Kidney (tissue), 14 donors: Measurements from ENCODE around the gene CRYZL1. TPM values are rescaled to one million over a fixed set of nuclear protein-coding genes. Genes with fewer than 3 reads are reported as not detected.

ENCODE experiments used
- DNase-seq, 5 donors: peaks; one replicate each; pipeline ENCODE4 v3.0.0-alpha.2; 2013 to 2020
- FAIRE-seq: peaks from 2 replicates; lab custom pipeline; 2012; peaks lifted over from hg19 to GRCh38; lab: Jason Lieb, UNC
- H3K27ac ChIP-seq, 2 donors: one replicate each; pipeline ENCODE4 v1.7.0; 2013; ENCODE audit warnings: low read depth in 2 of 2, low read length in 2 of 2, inconsistent platforms in 1 of 2
- H3K27me3 ChIP-seq: one replicate; pipeline ENCODE4 v1.7.1; 2013; ENCODE audit warnings: low read length, inconsistent platforms; ENCODE audit not compliant: control insufficient read depth, insufficient read depth
- H3K36me3 ChIP-seq, 3 donors: one replicate each; pipeline versions ENCODE4 v1.7.0 to v1.7.1; 2013; ENCODE audit warnings: low read length in 3 of 3, control low read depth in 1 of 3, inconsistent platforms in 1 of 3; ENCODE audit not compliant: insufficient read depth in 3 of 3, control insufficient read depth in 2 of 3
- H3K4me1 ChIP-seq, 3 donors: one replicate each; pipeline versions ENCODE4 v1.7.0 to v1.7.1; 2013; ENCODE audit warnings: low read length in 3 of 3, inconsistent platforms in 1 of 3, low read depth in 1 of 3; ENCODE audit not compliant: control insufficient read depth in 2 of 3, insufficient read depth in 2 of 3
- H3K4me3 ChIP-seq, 3 donors: one replicate each; pipeline versions ENCODE4 v1.7.0 to v1.8.1; 2013; ENCODE audit warnings: low read length in 3 of 3, control low read depth in 1 of 3, inconsistent platforms in 1 of 3
- H3K9ac ChIP-seq, 3 donors: one replicate each; pipeline versions ENCODE4 v1.7.0 to v1.7.1; 2013; ENCODE audit warnings: low read length in 3 of 3, control low read depth in 1 of 3, inconsistent platforms in 1 of 3
- H3K9me3 ChIP-seq, 3 donors: one replicate each; pipeline versions ENCODE4 v1.7.0 to v1.7.1; 2013; ENCODE audit warnings: low read length in 3 of 3, control low read depth in 1 of 3, inconsistent platforms in 1 of 3; ENCODE audit not compliant: control insufficient read depth in 2 of 3, insufficient read depth in 1 of 3
- intact Hi-C: fragments of 100-400 bp; cut with DNase I; formaldehyde crosslinking; loops from one replicate; pipeline ENCODE4 v1.11.1; 2022
- polyA plus RNA-seq: library from polyadenylated mRNA; stranded (reverse); fragments of 350-450 nt; fragmentation: Illumina TruSeq; extraction: RNeasy Lipid Tissue Mini Kit (QIAGEN cat#74804); gene quantifications from one replicate; pipeline ENCODE4 v1.2.3, GENCODE V29; 2014; ENCODE audit warnings: low read depth, low replicate concordance; ENCODE audit not compliant: insufficient read depth
- total RNA-seq: library from RNA; stranded (reverse); fragmentation: NEBNext Ultra II Directional; extraction: Animal tissue kit (Norgen Biotek cat#: 25700); gene quantifications from one replicate; pipeline ENCODE4 v1.2.1, GENCODE V29; 2021
- TF ChIP-seq, protein P1 (sequence below): IDR thresholded peaks from 3 replicates; pipeline ENCODE4 v1.5.1; 2012; ENCODE audit warnings: mild to moderate bottlenecking, moderate library complexity, borderline replicate concordance; ENCODE audit not compliant: insufficient read depth; ENCODE audit errors: extremely low read depth
- donor health status: control.
- donor health status: control.
- donor health status: control.
- donor health status: control.
- donor health status: control.
- donor health status: DM: yes; HTN: yes; CAD: no.
- donor health status: Normal renal cell carcinoma (clear cell type).

CRYZL1 gene
- total and polyA plus RNA-seq, 2 donors from 2014 or later: 34.1 to 40.8 TPM

DNA sequence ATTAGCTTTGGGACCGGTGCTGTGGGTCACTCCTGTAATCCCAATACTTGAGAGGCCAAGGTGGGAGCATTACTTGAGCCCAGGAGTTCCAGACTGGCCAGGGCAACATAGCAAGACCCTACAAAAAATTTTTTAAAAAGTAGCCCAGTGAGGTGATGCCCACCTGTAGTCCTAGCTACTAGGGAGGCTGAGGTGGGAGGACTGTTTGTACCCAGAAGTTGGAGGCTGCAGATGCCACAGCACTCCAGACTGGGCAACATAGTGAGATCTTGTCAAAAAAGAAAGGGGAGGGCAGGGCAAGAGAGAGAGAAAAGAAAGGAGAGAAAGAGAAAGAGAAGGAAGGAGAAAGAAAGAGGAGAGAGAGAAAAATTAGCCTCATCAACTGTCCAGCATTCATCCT is 7.0 kb upstream of the CRYZL1 start:
- Histone ChIP-seq H3K4me3 (no peak overlapping the region), H3K27ac (no peak overlapping the region), H3K36me3 (no peaks in the 10 kb centered on the region), H3K9me3 (no peaks in the 10 kb centered on the region), H3K4me1 (peaks cover 2 to 12% (median 4%) of the 10 kb centered on the region in 3 donors), H3K9ac (no peak overlapping the region), H3K27me3 (no peaks in the 10 kb centered on the region)
- FAIRE-seq (no peak), DNase-seq (no peak)
- TF ChIP-seq, protein P1, sequence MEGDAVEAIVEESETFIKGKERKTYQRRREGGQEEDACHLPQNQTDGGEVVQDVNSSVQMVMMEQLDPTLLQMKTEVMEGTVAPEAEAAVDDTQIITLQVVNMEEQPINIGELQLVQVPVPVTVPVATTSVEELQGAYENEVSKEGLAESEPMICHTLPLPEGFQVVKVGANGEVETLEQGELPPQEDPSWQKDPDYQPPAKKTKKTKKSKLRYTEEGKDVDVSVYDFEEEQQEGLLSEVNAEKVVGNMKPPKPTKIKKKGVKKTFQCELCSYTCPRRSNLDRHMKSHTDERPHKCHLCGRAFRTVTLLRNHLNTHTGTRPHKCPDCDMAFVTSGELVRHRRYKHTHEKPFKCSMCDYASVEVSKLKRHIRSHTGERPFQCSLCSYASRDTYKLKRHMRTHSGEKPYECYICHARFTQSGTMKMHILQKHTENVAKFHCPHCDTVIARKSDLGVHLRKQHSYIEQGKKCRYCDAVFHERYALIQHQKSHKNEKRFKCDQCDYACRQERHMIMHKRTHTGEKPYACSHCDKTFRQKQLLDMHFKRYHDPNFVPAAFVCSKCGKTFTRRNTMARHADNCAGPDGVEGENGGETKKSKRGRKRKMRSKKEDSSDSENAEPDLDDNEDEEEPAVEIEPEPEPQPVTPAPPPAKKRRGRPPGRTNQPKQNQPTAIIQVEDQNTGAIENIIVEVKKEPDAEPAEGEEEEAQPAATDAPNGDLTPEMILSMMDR: no peak
- intact Hi-C loops: no loop called here

DNA sequence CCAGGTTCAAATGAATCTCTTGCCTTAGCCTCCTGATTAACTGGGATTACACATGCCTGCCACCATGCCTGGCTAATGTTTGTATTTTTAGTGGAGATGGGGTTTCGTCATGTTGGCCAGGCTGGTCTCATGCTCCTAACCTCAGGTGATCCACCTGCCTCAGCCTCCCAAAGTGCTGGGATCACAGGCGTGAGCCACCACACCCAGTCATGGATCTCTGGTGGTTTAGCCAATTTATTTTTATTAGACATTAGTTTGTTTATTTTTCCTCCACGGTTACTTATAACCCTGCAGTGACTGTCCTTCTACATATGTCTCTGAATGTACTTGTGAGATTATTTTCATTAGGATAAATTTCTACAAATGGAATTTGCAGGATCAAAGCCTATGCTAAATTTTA is 6.0 kb upstream of the CRYZL1 start:
- DNase-seq (no peak), FAIRE-seq (no peak)
- TF ChIP-seq, protein P1: no peak
- Histone ChIP-seq H3K27me3 (no peaks in the 10 kb centered on the region), H3K9ac (no peak overlapping the region), H3K4me3 (no peak overlapping the region), H3K9me3 (no peaks in the 10 kb centered on the region), H3K36me3 (no peaks in the 10 kb centered on the region), H3K27ac (no peak overlapping the region), H3K4me1 (peaks cover 2 to 12% (median 4%) of the 10 kb centered on the region in 3 donors)
- intact Hi-C loops: no loop called here

DNA sequence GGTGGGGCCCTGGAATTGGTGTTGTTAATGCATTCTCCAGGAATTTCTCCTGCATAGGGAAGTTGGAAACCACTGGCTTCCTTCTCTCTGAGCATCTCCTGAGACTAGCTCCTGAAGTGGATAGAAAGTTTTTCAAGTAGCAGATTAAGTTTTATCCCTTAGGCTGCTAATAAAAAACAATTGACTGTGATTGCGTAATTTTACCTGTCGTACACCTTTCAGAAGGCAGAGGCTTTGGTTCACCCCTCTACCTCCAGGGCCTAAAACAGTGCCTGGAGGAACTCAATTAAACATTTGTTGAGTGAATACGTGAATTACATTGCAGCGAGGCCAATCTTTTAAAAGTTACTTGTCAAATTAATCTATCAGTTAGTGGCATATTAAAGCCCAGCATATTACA is 4.2 kb upstream of the CRYZL1 start:
- Histone ChIP-seq H3K9me3 (no peaks in the 10 kb centered on the region), H3K4me3 (no peak overlapping the region), H3K9ac (no peak overlapping the region), H3K27me3 (no peaks in the 10 kb centered on the region), H3K4me1 (peaks cover 2 to 12% (median 4%) of the 10 kb centered on the region in 3 donors), H3K36me3 (no peaks in the 10 kb centered on the region), H3K27ac (no peak overlapping the region)
- TF ChIP-seq, protein P1: no peak
- DNase-seq (no peak), FAIRE-seq (no peak)
- intact Hi-C loops: no loop called here
